ENCODE data around the gene GINS2. TPM values are rescaled to one million over a fixed set of nuclear protein-coding genes. Genes with fewer than 3 reads are reported as not detected.

GINS2 gene
- total and polyA plus RNA-seq, 4 experiments from 2014 or later = 0.55 to 1.4 (median 1.2) TPM

- no peak overlapping the region for H3K27ac Mint-ChIP-seq
- CTCF ChIA-PET (ENCODE audit: partially characterized antibody) = no interaction called here
- no peak overlapping the region for H3K27ac ChIP-seq (ENCODE audit: low read depth, low read length)
Measured at GRCh38 chr16:85709766-85710585, 21.2 kb upstream of the GINS2 start.

GRCh38 chr16:85708338-85708737 is 19.6 kb upstream of the GINS2 start:
- Histone ChIP-seq H3K27me3 (ENCODE audit: insufficient read depth, low read length) (no peaks in the 10 kb centered on the region), H3K27ac (ENCODE audit: low read depth, low read length) (no peak overlapping the region), H3K36me3 (ENCODE audit: insufficient read depth, low read length) (no peaks in the 10 kb centered on the region), H3K4me1 (ENCODE audit: insufficient read depth, low read length) (no peaks in the 10 kb centered on the region), H3K9me3 (ENCODE audit: control insufficient read depth in 1 of 2, low read length in 2 of 2) (no peaks in the 10 kb centered on the region), H3K4me3 (ENCODE audit: low read length in 2 of 2) (no peak overlapping the region)
- Mint-ChIP-seq H3K4me1 (peaks cover 0 to 1% (median 0%) of the 10 kb centered on the region in 4 donors), H3K36me3 (peaks cover 4 to 9% of the 10 kb centered on the region in 2 donors), H3K9me3 (peaks cover 0 to 12% (median 4%) of the 10 kb centered on the region in 8 donors), H3K27ac (no peak overlapping the region), H3K4me3 (no peak overlapping the region), H3K27me3 (peaks cover 0 to 3% of the 10 kb centered on the region in 2 donors)
- CTCF ChIA-PET (ENCODE audit: partially characterized antibody) = no interaction called here
- intact Hi-C loops (cut with micrococcal nuclease) = no loop called here
- POLR2A ChIA-PET (ENCODE audit: partially characterized antibody) = no interaction called here
- no peak for DNase-seq

More at GRCh38 chr16:85709766-85710585, 21.2 kb upstream of the GINS2 start:
- Mint-ChIP-seq H3K36me3 (peaks cover 4 to 9% of the 10 kb centered on the region in 2 donors), H3K4me3 (no peak overlapping the region), H3K4me1 (peaks cover 0 to 1% (median 0%) of the 10 kb centered on the region in 4 donors), H3K9me3 (peaks cover 0 to 12% (median 4%) of the 10 kb centered on the region in 8 donors), H3K27me3 (peaks cover 0 to 3% of the 10 kb centered on the region in 2 donors)
- no peaks in the 10 kb centered on the region for H3K36me3 ChIP-seq (ENCODE audit: insufficient read depth, low read length)
- H3K27me3 ChIP-seq (ENCODE audit: insufficient read depth, low read length) = no peaks in the 10 kb centered on the region
- intact Hi-C loops (cut with micrococcal nuclease) = no loop called here
- POLR2A ChIA-PET (ENCODE audit: partially characterized antibody) = no interaction called here
- H3K4me3 ChIP-seq (ENCODE audit: low read length in 2 of 2) = no peak overlapping the region
- DNase-seq = no peak
- H3K4me1 ChIP-seq (ENCODE audit: insufficient read depth, low read length) = no peaks in the 10 kb centered on the region
- no peaks in the 10 kb centered on the region for H3K9me3 ChIP-seq (ENCODE audit: control insufficient read depth in 1 of 2, low read length in 2 of 2)

DNA sequence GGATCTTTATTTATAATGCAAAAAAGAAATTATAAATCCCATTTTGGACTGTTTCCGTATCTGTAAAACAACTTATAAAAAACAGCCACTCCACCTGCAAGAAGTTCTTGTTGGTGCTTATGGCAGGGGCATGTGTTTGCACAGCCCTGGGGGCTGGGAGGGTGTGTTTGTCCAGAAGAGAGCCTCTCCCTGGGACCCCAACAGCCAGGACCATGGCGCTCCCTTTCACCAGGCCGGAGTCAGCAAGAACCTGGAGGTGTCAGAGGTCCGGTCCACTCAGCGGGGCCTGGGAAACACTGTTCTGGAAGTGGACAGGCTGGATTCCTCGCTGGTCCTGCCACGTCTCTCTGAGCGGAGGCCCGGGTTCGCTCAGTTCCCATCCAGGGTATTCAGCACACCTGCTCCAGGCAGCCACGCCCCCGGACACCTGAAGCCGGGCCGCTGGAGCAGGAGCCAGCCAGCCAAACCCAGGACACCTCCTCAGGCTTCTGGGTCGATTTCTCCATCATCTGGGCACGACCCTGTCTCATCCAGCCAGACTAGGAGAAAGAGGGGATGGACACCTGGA is 18.9 kb upstream of the GINS2 start:
- CTCF ChIA-PET (ENCODE audit: partially characterized antibody) = no interaction called here
- peaks cover 0 to 3% of the 10 kb centered on the region in 2 donors for H3K27me3 Mint-ChIP-seq

DNA sequence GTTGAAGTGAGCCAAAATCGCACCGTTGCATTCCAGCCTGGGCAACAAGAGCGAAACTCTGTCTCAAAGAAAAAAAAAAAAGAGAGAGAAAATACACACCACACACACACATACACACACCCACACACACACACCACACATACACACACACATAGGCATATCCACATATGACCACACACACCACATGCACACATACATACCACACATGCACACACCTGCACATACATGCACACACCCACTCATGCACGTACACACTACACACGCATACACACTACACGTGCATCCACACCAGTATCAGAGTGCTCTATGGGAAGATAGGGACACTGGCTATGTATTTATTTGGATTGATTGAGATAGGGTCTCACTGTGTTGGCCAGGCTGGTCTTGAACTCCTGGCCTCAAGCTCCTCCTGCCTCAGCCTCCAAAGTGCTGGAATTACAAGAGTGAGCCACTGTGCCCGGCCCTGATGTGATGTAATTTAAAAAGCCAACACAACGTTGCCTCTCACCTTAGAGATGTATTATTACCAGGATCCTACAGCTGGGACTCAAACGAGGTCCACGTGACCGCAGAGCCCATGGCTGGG is 17.8 kb upstream of the GINS2 start:
- peaks cover 0 to 6% (median 0%) of the 10 kb centered on the region in 8 donors for H3K9me3 Mint-ChIP-seq
- Histone ChIP-seq H3K4me1 (ENCODE audit: insufficient read depth, low read length) (no peaks in the 10 kb centered on the region), H3K27ac (ENCODE audit: low read depth, low read length) (no peak overlapping the region), H3K27me3 (ENCODE audit: insufficient read depth, low read length) (no peaks in the 10 kb centered on the region), H3K36me3 (ENCODE audit: insufficient read depth, low read length) (no peaks in the 10 kb centered on the region), H3K9me3 (ENCODE audit: control insufficient read depth in 1 of 2, low read length in 2 of 2) (no peaks in the 10 kb centered on the region), H3K4me3 (ENCODE audit: low read length in 2 of 2) (no peak overlapping the region)
- DNase-seq = no peak
- H3K4me3 Mint-ChIP-seq = no peak overlapping the region
- ChIA-PET CTCF (ENCODE audit: partially characterized antibody) (interaction anchor here (1.0 kb wide), 1 partner anchor 13 kb away, joined by 3 read pairs; no protein-coding TSS in a partner anchor), POLR2A (ENCODE audit: partially characterized antibody) (no interaction called here)
- H3K36me3 Mint-ChIP-seq = no peaks in the 10 kb centered on the region
- no peaks in the 10 kb centered on the region for H3K27me3 Mint-ChIP-seq
- no peak overlapping the region for H3K27ac Mint-ChIP-seq
- intact Hi-C loops (cut with micrococcal nuclease) = no loop called here
- no peaks in the 10 kb centered on the region for H3K4me1 Mint-ChIP-seq

More for the DNA sequence above, 18.9 kb upstream of the GINS2 start:
- Histone ChIP-seq H3K27me3 (ENCODE audit: insufficient read depth, low read length) (no peaks in the 10 kb centered on the region), H3K36me3 (ENCODE audit: insufficient read depth, low read length) (no peaks in the 10 kb centered on the region), H3K4me1 (ENCODE audit: insufficient read depth, low read length) (no peaks in the 10 kb centered on the region), H3K4me3 (ENCODE audit: low read length in 2 of 2) (no peak overlapping the region), H3K27ac (ENCODE audit: low read depth, low read length) (no peak overlapping the region), H3K9me3 (ENCODE audit: control insufficient read depth in 1 of 2, low read length in 2 of 2) (no peaks in the 10 kb centered on the region)
- no peak overlapping the region for H3K27ac Mint-ChIP-seq
- POLR2A ChIA-PET (ENCODE audit: partially characterized antibody) = no interaction called here
- no peak overlapping the region for H3K4me3 Mint-ChIP-seq
- H3K36me3 Mint-ChIP-seq = peaks cover 4% of the 10 kb centered on the region in 2 donors
- peaks cover 0 to 1% (median 0%) of the 10 kb centered on the region in 4 donors for H3K4me1 Mint-ChIP-seq
- peaks cover 0 to 8% (median 4%) of the 10 kb centered on the region in 8 donors for H3K9me3 Mint-ChIP-seq
- intact Hi-C loops (cut with micrococcal nuclease) = no loop called here
- no peak for DNase-seq

DNA sequence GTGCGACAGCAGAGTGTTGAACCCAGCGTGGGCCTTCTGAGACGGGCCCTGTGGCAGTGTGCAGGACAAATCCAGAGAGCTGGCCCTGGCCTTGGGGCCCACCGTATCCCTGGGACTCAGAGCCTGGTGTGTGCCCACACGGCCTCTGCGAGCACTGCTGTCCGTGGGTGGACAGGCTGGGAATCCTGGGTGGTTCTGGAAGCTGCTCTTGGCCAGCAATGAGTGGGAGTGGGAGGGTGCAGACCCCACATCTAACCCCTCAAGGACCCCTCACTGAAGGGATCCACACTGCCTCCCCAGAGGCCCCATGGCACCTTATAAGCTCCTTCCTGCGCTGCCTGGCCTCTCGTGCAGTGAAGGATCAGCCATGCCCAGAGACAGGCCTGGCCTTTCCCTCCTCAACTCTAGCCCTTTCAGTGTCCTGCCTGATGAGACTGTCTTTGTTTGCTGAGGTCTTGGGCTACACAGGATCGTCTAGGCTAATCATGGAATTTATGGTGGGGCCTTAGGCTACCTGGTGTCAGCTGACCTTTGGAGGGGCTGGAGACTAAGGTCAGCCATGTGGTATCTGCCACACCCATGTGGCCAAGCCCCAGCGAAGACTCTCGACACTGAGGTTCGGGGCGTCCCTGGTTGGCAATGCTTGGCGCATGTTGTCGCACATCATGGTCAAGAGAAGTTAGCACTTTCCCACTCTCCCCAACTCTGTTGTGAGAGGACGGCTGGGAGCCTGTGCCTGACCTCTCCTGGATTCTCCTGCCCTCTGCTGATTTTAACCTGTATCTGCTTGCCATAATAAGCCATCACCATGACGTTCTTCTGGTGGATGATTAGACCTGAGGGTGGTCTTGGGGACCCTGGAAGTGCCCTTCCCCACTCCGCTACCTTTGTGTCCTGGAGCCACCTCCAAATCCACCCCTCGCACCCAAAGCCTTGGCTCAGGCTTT is 16.4 kb upstream of the GINS2 start:
- H3K36me3 Mint-ChIP-seq = no peaks in the 10 kb centered on the region
- peaks cover 0 to 6% (median 0%) of the 10 kb centered on the region in 8 donors for H3K9me3 Mint-ChIP-seq
- no peaks in the 10 kb centered on the region for H3K27me3 Mint-ChIP-seq
- Histone ChIP-seq H3K4me3 (ENCODE audit: low read length in 2 of 2) (no peak overlapping the region), H3K9me3 (ENCODE audit: control insufficient read depth in 1 of 2, low read length in 2 of 2) (no peaks in the 10 kb centered on the region), H3K27ac (ENCODE audit: low read depth, low read length) (no peak overlapping the region), H3K36me3 (ENCODE audit: insufficient read depth, low read length) (no peaks in the 10 kb centered on the region), H3K27me3 (ENCODE audit: insufficient read depth, low read length) (no peaks in the 10 kb centered on the region), H3K4me1 (ENCODE audit: insufficient read depth, low read length) (no peaks in the 10 kb centered on the region)
- intact Hi-C loops (cut with micrococcal nuclease) = no loop called here
- H3K4me3 Mint-ChIP-seq = no peak overlapping the region
- H3K27ac Mint-ChIP-seq = no peak overlapping the region
- no peaks in the 10 kb centered on the region for H3K4me1 Mint-ChIP-seq
- no peak for DNase-seq
- POLR2A ChIA-PET (ENCODE audit: partially characterized antibody) = no interaction called here
- CTCF ChIA-PET (ENCODE audit: partially characterized antibody) = interaction anchor here (1.0 kb wide), 1 partner anchor 14 kb away, joined by 3 read pairs; no protein-coding TSS in a partner anchor

- CTCF ChIA-PET (ENCODE audit: partially characterized antibody) = no interaction called here
- Mint-ChIP-seq H3K27ac (no peak overlapping the region), H3K4me3 (no peak overlapping the region), H3K4me1 (no peaks in the 10 kb centered on the region), H3K9me3 (peaks cover 0 to 9% (median 0%) of the 10 kb centered on the region in 8 donors), H3K27me3 (no peaks in the 10 kb centered on the region), H3K36me3 (no peaks in the 10 kb centered on the region)
- no peak overlapping the region for H3K4me3 ChIP-seq (ENCODE audit: low read length in 2 of 2)
- H3K9me3 ChIP-seq (ENCODE audit: control insufficient read depth in 1 of 2, low read length in 2 of 2) = no peaks in the 10 kb centered on the region
- no peaks in the 10 kb centered on the region for H3K36me3 ChIP-seq (ENCODE audit: insufficient read depth, low read length)
- H3K4me1 ChIP-seq (ENCODE audit: insufficient read depth, low read length) = no peaks in the 10 kb centered on the region
- H3K27me3 ChIP-seq (ENCODE audit: insufficient read depth, low read length) = no peaks in the 10 kb centered on the region
- DNase-seq = no peak
- POLR2A ChIA-PET (ENCODE audit: partially characterized antibody) = interaction anchor here (0.6 kb wide), 1 partner anchor 43 kb away, joined by 4 read pairs; no protein-coding TSS in a partner anchor
- intact Hi-C loops (cut with micrococcal nuclease) = no loop called here
- no peak overlapping the region for H3K27ac ChIP-seq (ENCODE audit: low read depth, low read length)
Measured at GRCh38 chr16:85704011-85704410, 15.3 kb upstream of the GINS2 start.

Data from CD4-positive, alpha-beta memory T cell (primary cell).